IMR-90 (cell line): ENCODE results near the gene DSCAML1. TPM values are rescaled to one million over a fixed set of nuclear protein-coding genes. Genes with fewer than 3 reads are reported as not detected.
A peak's percentile ranks its signal among the peaks of the same experiment; 100 is the strongest.

Experiments used
- ATAC-seq: fragments of 200-7000 bp; cut with Tn5 transposase; 2 replicates; pipeline ENCODE4 v1.9.1; 2020; ENCODE audit warnings: low read depth, mild to moderate bottlenecking, moderate library complexity
- BruUV-seq: library from RNA; stranded (reverse); fragments of 400-500 nt; replicated peaks from 2 replicates; lab custom pipeline; 2021; lab: Mats Ljungman, UMichigan
- CTCF ChIA-PET: fragments of 300-600 bp; formaldehyde crosslinking; extraction: SDS; loops from one replicate; lab custom pipeline; 2021; ENCODE audit warnings: antibody characterized with exemption; lab: Yijun Ruan, JAX
- POLR2A ChIA-PET: fragments of 300-600 bp; sonication (Branson Sonifier 250); formaldehyde crosslinking; loops from one replicate; lab custom pipeline; 2022; ENCODE audit warnings: antibody characterized with exemption; ENCODE audit not compliant: unreplicated experiment; lab: Charles Lee
- DNase-seq: peaks from one replicate; pipeline ENCODE4 v3.0.0; 2013
- H2AFZ ChIP-seq: replicated peaks from 2 replicates; pipeline ENCODE3; 2013; ENCODE audit warnings: low read length, mild to moderate bottlenecking; ENCODE audit not compliant: poor library complexity
- H2AK5ac ChIP-seq: 2 replicates; pipeline ENCODE4 v1.6.1; 2013; ENCODE audit warnings: low read depth, low read length, inconsistent platforms
- H2AK9ac ChIP-seq: replicated peaks from 2 replicates; pipeline ENCODE3; 2013; ENCODE audit warnings: mild to moderate bottlenecking, low read depth, low read length, moderate library complexity; ENCODE audit not compliant: poor library complexity
- H2BK120ac ChIP-seq: 2 replicates; pipeline ENCODE4 v1.6.1; 2013; ENCODE audit warnings: low read depth, low read length, inconsistent platforms
- H2BK15ac ChIP-seq: 3 replicates; pipeline ENCODE4 v1.6.1; 2013; ENCODE audit warnings: low read depth, low read length, inconsistent platforms
- H2BK20ac ChIP-seq: 2 replicates; pipeline ENCODE4 v1.6.1; 2013; ENCODE audit warnings: low read depth, mild to moderate bottlenecking, inconsistent platforms, low read length, moderate library complexity
- H2BK5ac ChIP-seq: 2 replicates; pipeline ENCODE4 v1.6.1; 2013; ENCODE audit warnings: mild to moderate bottlenecking, low read depth, low read length, inconsistent platforms; ENCODE audit not compliant: poor library complexity, severe bottlenecking
- H3K14ac ChIP-seq: replicated peaks from 2 replicates; pipeline ENCODE4 v1.6.1; 2013; ENCODE audit warnings: low read depth, low read length, inconsistent platforms
- H3K18ac ChIP-seq: 2 replicates; pipeline ENCODE4 v1.6.1; 2013; ENCODE audit warnings: low read depth, low read length, control low read depth
- H3K23ac ChIP-seq: 2 replicates; pipeline ENCODE4 v1.6.1; 2013; ENCODE audit warnings: low read depth, low read length, inconsistent platforms
- H3K27ac ChIP-seq: 2 replicates; pipeline ENCODE4 v1.5.1; 2013; ENCODE audit warnings: mild to moderate bottlenecking, control low read depth, low read length; ENCODE audit not compliant: insufficient read depth
- H3K27me3 ChIP-seq: 2 replicates; pipeline ENCODE4 v1.6.1; 2013; ENCODE audit warnings: low read length; ENCODE audit not compliant: control insufficient read depth, insufficient read depth
- H3K36me3 ChIP-seq: 2 replicates; pipeline ENCODE4 v1.6.1; 2013; ENCODE audit warnings: low read length, mixed read lengths; ENCODE audit not compliant: control insufficient read depth, insufficient read depth
- H3K4ac ChIP-seq: 2 replicates; pipeline ENCODE4 v1.6.1; 2013; ENCODE audit warnings: low read depth, low read length, inconsistent platforms
- H3K4me1 ChIP-seq: 2 replicates; pipeline ENCODE4 v1.6.1; 2013; ENCODE audit warnings: low read length, mixed read lengths; ENCODE audit not compliant: control insufficient read depth, insufficient read depth
- H3K4me2 ChIP-seq: 2 replicates; pipeline ENCODE4 v1.6.1; 2013; ENCODE audit warnings: low read depth, mild to moderate bottlenecking, control low read depth, low read length, moderate library complexity
- H3K4me3 ChIP-seq: 2 replicates; pipeline ENCODE4 v1.5.1; 2013; ENCODE audit warnings: low read depth, mild to moderate bottlenecking, control low read depth, low read length, moderate library complexity; ENCODE audit not compliant: insufficient read depth
- H3K56ac ChIP-seq: 2 replicates; pipeline ENCODE4 v1.6.1; 2013; ENCODE audit warnings: low read length, inconsistent platforms; ENCODE audit not compliant: insufficient read depth; ENCODE audit errors: extremely low read depth
- H3K79me1 ChIP-seq, 2 experiments: 2 replicates each; pipeline ENCODE4 v1.6.1; 2013; ENCODE audit warnings: low read length in 2 of 2, inconsistent platforms in 1 of 2, low read depth in 1 of 2
- H3K9ac ChIP-seq: 2 replicates; pipeline ENCODE4 v1.6.1; 2013; ENCODE audit warnings: low read depth, low read length, control low read depth
- H3K9me1 ChIP-seq: 2 replicates; pipeline ENCODE4 v1.6.1; 2013; ENCODE audit warnings: low read length, inconsistent platforms; ENCODE audit not compliant: insufficient read depth
- H3K9me3 ChIP-seq: 2 replicates; pipeline ENCODE4 v1.6.1; 2013; ENCODE audit warnings: low read length; ENCODE audit not compliant: control insufficient read depth, insufficient read depth
- H4K20me1 ChIP-seq: 2 replicates; pipeline ENCODE4 v1.6.1; 2013; ENCODE audit warnings: low read length, inconsistent platforms; ENCODE audit not compliant: insufficient read depth
- H4K5ac ChIP-seq: 2 replicates; pipeline ENCODE4 v1.6.1; 2013; ENCODE audit warnings: mild to moderate bottlenecking, low read depth, low read length, control low read depth
- H4K8ac ChIP-seq, 2 experiments: 2 replicates each; pipeline ENCODE4 v1.6.1; 2013; ENCODE audit warnings: low read depth in 2 of 2, low read length in 2 of 2, control low read depth in 1 of 2, inconsistent platforms in 1 of 2
- H4K91ac ChIP-seq: 2 replicates; pipeline ENCODE4 v1.6.1; 2013; ENCODE audit warnings: low read depth, low read length, inconsistent platforms; ENCODE audit not compliant: insufficient read depth
- BHLHE40 ChIP-seq: fragments of 150-350 bp; IDR thresholded peaks from 2 replicates; pipeline ENCODE4 v1.6.1; 2016; ENCODE audit warnings: mild to moderate bottlenecking, low read depth, low read length
- CEBPB ChIP-seq: IDR thresholded peaks from 2 replicates; pipeline ENCODE4 v1.6.1; 2012; ENCODE audit warnings: low read depth, low read length, improper control_type of control experiment
- CHD1 ChIP-seq: IDR thresholded peaks from 2 replicates; pipeline ENCODE4 v1.6.1; 2012; ENCODE audit warnings: low read depth, low read length, improper control_type of control experiment
- CTCF ChIP-seq: conservative IDR thresholded peaks from 2 replicates; pipeline ENCODE4 v1.5.1; 2012; ENCODE audit warnings: mild to moderate bottlenecking, low read depth, low read length, improper control_type of control experiment
- ELK1 ChIP-seq: fragments of 150-350 bp; IDR thresholded peaks from 2 replicates; pipeline ENCODE4 v1.6.1; 2016; ENCODE audit warnings: low read depth, mild to moderate bottlenecking, low read length, moderate library complexity, borderline replicate concordance
- FOS ChIP-seq: fragments of 150-350 bp; IDR thresholded peaks from 2 replicates; pipeline ENCODE4 v1.6.1; 2016; ENCODE audit warnings: low read depth, low read length
- MAFK ChIP-seq: IDR thresholded peaks from 2 replicates; pipeline ENCODE4 v1.6.1; 2012; ENCODE audit warnings: low read depth, low read length, improper control_type of control experiment
- MAZ ChIP-seq: IDR thresholded peaks from 2 replicates; pipeline ENCODE4 v1.6.1; 2012; ENCODE audit warnings: low read depth, mild to moderate bottlenecking, low read length, improper control_type of control experiment, moderate library complexity, borderline replicate concordance
- MXI1 ChIP-seq: IDR thresholded peaks from 2 replicates; pipeline ENCODE4 v1.6.1; 2012; ENCODE audit warnings: low read depth, mild to moderate bottlenecking, low read length, moderate library complexity, borderline replicate concordance
- NFE2L2 ChIP-seq: fragments of 150-350 bp; IDR thresholded peaks from 2 replicates; pipeline ENCODE4 v1.6.1; 2016; ENCODE audit warnings: low read depth, mild to moderate bottlenecking, low read length
- RAD21 ChIP-seq: IDR thresholded peaks from 2 replicates; pipeline ENCODE4 v1.6.1; 2012; ENCODE audit warnings: low read length, improper control_type of control experiment
- RCOR1 ChIP-seq: IDR thresholded peaks from 2 replicates; pipeline ENCODE4 v1.6.1; 2012; ENCODE audit warnings: mild to moderate bottlenecking, low read length, improper control_type of control experiment; ENCODE audit not compliant: insufficient replicate concordance
- RFX5 ChIP-seq: IDR thresholded peaks from 2 replicates; pipeline ENCODE4 v1.8.0; 2012; ENCODE audit warnings: low read depth, mild to moderate bottlenecking, low read length, moderate library complexity
- SMC3 ChIP-seq: fragments of 150-350 bp; IDR thresholded peaks from 2 replicates; pipeline ENCODE4 v1.6.1; 2016; ENCODE audit warnings: low read depth, mild to moderate bottlenecking, antibody characterized with exemption, low read length, moderate library complexity
- whole genome bisulfite sequencing, 2 experiments: methylation state at CpG; one replicate each; pipeline versions ENCODE4 v1.1.5 to v1.1.7; 2013; ENCODE audit warnings: missing lambda C conversion rate in 2 of 2; ENCODE audit not compliant: insufficient read length in 1 of 2; ENCODE audit errors: extremely low coverage in 2 of 2; 5-methylcytosine and 5-hydroxymethylcytosine counted together
- dilution Hi-C: fragments of 300-500 bp; cut with HindIII; formaldehyde crosslinking; loops from one replicate; pipeline ENCODE4 v1.14.3; 2018; ENCODE audit warnings: low sequenced_read_pairs; ENCODE audit not compliant: unreplicated experiment
- in situ Hi-C: fragments of 300-500 bp; cut with MboI; formaldehyde crosslinking; loops from 3 replicates; pipeline ENCODE4 v1.14.3; 2019; ENCODE audit warnings: low sequenced_read_pairs, inconsistent platforms, mixed read lengths
- intact Hi-C: fragments of 100-400 bp; cut with micrococcal nuclease; formaldehyde crosslinking; loops from 2 replicates; pipeline ENCODE4 v1.10.0; 2022
- polyA plus RNA-seq, 3 experiments: library from polyadenylated mRNA; depleted of rRNA; stranded (reverse); fragments of >200 nt; gene quantifications; 2 replicates each; pipeline ENCODE4 v1.2.3, GENCODE V29; 2012; ENCODE audit warnings: low replicate concordance in 1 of 3
- total RNA-seq: library from RNA; depleted of rRNA; stranded (reverse); fragments of >200 nt; gene quantifications from 2 replicates; pipeline ENCODE4 v1.2.3, GENCODE V29; 2012
- TF ChIP-seq, protein P1 (sequence below): fragments of 150-350 bp; IDR thresholded peaks from 2 replicates; pipeline ENCODE4 v1.6.1; 2017; ENCODE audit warnings: mild to moderate bottlenecking, antibody characterized with exemption, low read length, low read depth

The DSCAML1 gene
- total and polyA plus RNA-seq, 2 of the 4 experiments (the other 2 are of a cell fraction), result not detected

DNA sequence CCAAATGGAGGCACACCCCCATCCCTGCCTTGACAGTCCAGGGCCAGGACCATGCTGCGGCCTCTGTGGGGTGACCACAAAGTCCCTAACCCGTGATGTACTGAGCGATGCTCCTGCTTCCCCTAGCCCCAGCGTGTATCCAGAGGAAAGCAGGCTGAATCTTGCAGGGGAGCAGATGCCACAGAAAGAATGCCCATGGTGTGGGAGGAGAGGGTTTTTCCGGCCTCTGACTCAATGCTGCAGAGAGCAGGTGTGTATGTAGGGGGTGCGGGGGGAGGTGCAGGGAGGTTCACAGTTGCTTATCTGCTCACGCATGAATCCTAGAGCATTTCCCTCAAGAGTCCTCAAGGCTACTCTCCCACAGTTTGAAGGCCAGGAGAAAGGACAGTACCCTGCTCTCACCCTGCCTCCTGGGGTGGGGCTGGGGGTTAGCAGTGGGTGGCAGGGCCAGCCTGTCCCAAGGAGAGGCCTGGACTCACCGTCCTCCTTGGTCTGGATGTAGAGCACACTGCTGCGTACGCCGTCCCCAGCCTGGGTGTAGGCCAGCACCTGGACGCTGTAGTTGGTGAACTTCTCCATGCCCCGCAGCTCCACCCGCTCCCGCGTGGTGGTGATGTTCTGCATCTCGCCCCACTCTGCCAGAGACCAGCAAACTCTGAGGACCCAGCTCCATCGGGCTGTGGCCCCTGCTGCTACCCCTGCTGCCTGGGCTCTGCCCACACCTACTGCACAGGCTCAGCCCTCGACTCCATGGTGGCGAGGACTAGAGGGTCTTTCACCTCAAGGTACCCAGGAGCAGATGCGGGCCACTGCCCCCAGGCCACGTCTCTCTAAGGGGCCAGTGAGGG lies 338.5 kb downstream of the DSCAML1 start:
- Histone ChIP-seq H2BK20ac (no peak overlapping the region), H2AK5ac (no peak overlapping the region), H2BK15ac (no peak overlapping the region), H2BK120ac (no peak overlapping the region), H3K9ac (no peak overlapping the region), H2AFZ (peak overlapping the region; percentile 14), H3K14ac (no peak overlapping the region), H3K56ac (no peak overlapping the region), H2AK9ac (no peak overlapping the region), H3K27ac (no peak overlapping the region), H3K9me1 (no peaks in the 10 kb centered on the region), H3K4ac (no peak overlapping the region), H3K9me3 (no peaks in the 10 kb centered on the region; the same call in 1 of the 2 replicates), H3K36me3 (no peaks in the 10 kb centered on the region), H3K4me1 (no peaks in the 10 kb centered on the region), H4K8ac (no peak overlapping the region), H4K91ac (no peak overlapping the region), H2BK5ac (no peak overlapping the region), H3K79me1 (no peaks in the 10 kb centered on the region), H3K4me2 (no peak overlapping the region), H3K27me3 (peaks cover 18% of the 10 kb centered on the region), H3K4me3 (no peak overlapping the region), H3K23ac (no peak overlapping the region), H4K20me1 (no peaks in the 10 kb centered on the region), H4K5ac (no peak overlapping the region), H3K18ac (no peak overlapping the region)
- no TSS peak for BruUV-seq
- WGBS, 2 experiments, result 71% methylated on average over 4 of the region's 22 CpGs; no CpG with 5 or more reads in 1 of the 2 experiments
- in situ Hi-C loops (no loop called here), dilution Hi-C loops (no loop called here), intact Hi-C loops (no loop called here)
- ChIA-PET POLR2A (no interaction called here), CTCF (no interaction called here)
- no peak for ATAC-seq
- no peak for DNase-seq
- TF ChIP-seq NFE2L2, result no peak
- TF ChIP-seq FOS, result no peak
- TF ChIP-seq MAFK, result no peak
- no peak for TF ChIP-seq ELK1
- no peak for TF ChIP-seq CHD1
- TF ChIP-seq RAD21, result no peak
- no peak for TF ChIP-seq SMC3
- no peak for TF ChIP-seq MAZ
- TF ChIP-seq RCOR1, result no peak
- no peak for TF ChIP-seq CTCF
- TF ChIP-seq, protein P1, sequence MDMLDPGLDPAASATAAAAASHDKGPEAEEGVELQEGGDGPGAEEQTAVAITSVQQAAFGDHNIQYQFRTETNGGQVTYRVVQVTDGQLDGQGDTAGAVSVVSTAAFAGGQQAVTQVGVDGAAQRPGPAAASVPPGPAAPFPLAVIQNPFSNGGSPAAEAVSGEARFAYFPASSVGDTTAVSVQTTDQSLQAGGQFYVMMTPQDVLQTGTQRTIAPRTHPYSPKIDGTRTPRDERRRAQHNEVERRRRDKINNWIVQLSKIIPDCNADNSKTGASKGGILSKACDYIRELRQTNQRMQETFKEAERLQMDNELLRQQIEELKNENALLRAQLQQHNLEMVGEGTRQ, result no peak
- TF ChIP-seq BHLHE40, result no peak
- no peak for TF ChIP-seq MXI1
- no peak for TF ChIP-seq RFX5
- TF ChIP-seq CEBPB, result no peak
